HG02763 (cell line): ENCODE results near the gene NFIC.

Experiments used
- ATAC-seq: cut with Tn5 transposase; IDR thresholded peaks from one replicate; pipeline ENCODE4 v1.9.1; 2021; ENCODE audit warnings: mild to moderate bottlenecking, moderate library complexity; ENCODE audit not compliant: unreplicated experiment

The NFIC gene

GRCh38 chr19:3481241-3482090, 115.1 kb downstream of the NFIC start:
- no peak for ATAC-seq

GRCh38 chr19:3482507-3483225, 116.3 kb downstream of the NFIC start:
- ATAC-seq: no peak

- no peak for ATAC-seq
Observed at GRCh38 chr19:3483226-3483628, 116.8 kb downstream of the NFIC start, which contains the start of gene SMIM44. Gene SMIM44, minus strand, starts transcription at chr19:3483441. Its CDS starts 38 bp downstream, at chr19:3483403.

- ATAC-seq: no peak
Observed at GRCh38 chr19:3491396-3492119, 125.2 kb downstream of the NFIC start.

GRCh38 chr19:3492131-3492839, 125.9 kb downstream of the NFIC start:
- no peak for ATAC-seq

GRCh38 chr19:3492919-3493318, 126.5 kb downstream of the NFIC start:
- ATAC-seq: no peak

GRCh38 chr19:3493651-3494050, 127.3 kb downstream of the NFIC start:
- no peak for ATAC-seq

- ATAC-seq: no peak
Observed at GRCh38 chr19:3494051-3494450, 127.7 kb downstream of the NFIC start.

- no peak for ATAC-seq
Observed at GRCh38 chr19:3494559-3494958, 128.2 kb downstream of the NFIC start.

GRCh38 chr19:3496392-3497273, 130.2 kb downstream of the NFIC start:
- no peak for ATAC-seq

- ATAC-seq: no peak
Observed at GRCh38 chr19:3497757-3498520, 131.6 kb downstream of the NFIC start.

GRCh38 chr19:3499738-3500428, 133.5 kb downstream of the NFIC start:
- peak; percentile 6 for ATAC-seq

- peak; percentile 84 for ATAC-seq
Observed at GRCh38 chr19:3500429-3501101, 134.2 kb downstream of the NFIC start, which contains the start of gene DOHH. Gene DOHH, minus strand, starts transcription at chr19:3500674. Its CDS starts 3,860 bp downstream, at chr19:3496814.

- ATAC-seq: no peak
Observed at GRCh38 chr19:3501780-3502179, 135.4 kb downstream of the NFIC start.

GRCh38 chr19:3503036-3503572, 136.7 kb downstream of the NFIC start:
- ATAC-seq: no peak

GRCh38 chr19:3504735-3505134, 138.4 kb downstream of the NFIC start:
- ATAC-seq: no peak

- peak; percentile 91 for ATAC-seq
Observed at GRCh38 chr19:3505598-3506383, 139.4 kb downstream of the NFIC start, which contains the start of gene FZR1. Gene FZR1, plus strand, starts transcription at chr19:3506311. Its CDS starts 16,679 bp downstream, at chr19:3522990.
